ENCODE data around the gene DCN.

DNA sequence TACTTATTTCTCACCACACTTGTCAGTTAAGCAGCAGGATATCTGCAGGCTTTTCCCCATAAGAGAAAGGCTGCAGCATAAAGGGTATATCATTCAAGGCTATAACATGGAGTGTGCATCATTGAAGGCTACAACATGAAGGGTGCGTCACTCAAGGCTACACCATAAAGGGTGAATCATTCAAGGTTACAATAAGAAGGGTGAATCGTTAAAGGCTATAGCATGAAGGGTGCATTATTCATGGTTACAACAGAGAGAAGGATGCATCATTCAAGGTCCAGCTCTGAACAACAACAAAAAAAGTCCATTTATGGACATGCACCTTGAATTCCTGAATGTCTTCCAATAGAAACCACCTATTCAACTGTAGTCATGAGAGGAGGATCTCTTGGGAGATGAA lies 38.6 kb downstream of the DCN start:
- TF ChIP-seq, protein P1, sequence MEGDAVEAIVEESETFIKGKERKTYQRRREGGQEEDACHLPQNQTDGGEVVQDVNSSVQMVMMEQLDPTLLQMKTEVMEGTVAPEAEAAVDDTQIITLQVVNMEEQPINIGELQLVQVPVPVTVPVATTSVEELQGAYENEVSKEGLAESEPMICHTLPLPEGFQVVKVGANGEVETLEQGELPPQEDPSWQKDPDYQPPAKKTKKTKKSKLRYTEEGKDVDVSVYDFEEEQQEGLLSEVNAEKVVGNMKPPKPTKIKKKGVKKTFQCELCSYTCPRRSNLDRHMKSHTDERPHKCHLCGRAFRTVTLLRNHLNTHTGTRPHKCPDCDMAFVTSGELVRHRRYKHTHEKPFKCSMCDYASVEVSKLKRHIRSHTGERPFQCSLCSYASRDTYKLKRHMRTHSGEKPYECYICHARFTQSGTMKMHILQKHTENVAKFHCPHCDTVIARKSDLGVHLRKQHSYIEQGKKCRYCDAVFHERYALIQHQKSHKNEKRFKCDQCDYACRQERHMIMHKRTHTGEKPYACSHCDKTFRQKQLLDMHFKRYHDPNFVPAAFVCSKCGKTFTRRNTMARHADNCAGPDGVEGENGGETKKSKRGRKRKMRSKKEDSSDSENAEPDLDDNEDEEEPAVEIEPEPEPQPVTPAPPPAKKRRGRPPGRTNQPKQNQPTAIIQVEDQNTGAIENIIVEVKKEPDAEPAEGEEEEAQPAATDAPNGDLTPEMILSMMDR (IDR thresholded peaks at IDR 0.05): no peak
- TF ChIP-seq, protein P2, sequence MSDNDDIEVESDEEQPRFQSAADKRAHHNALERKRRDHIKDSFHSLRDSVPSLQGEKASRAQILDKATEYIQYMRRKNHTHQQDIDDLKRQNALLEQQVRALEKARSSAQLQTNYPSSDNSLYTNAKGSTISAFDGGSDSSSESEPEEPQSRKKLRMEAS (IDR thresholded peaks at IDR 0.05; ENCODE audit: low read depth): no peak
- no peak for TF ChIP-seq POLR2AphosphoS5 (IDR thresholded peaks at IDR 0.05; ENCODE audit: low read depth, low read length)
